HepG2 (cell line): ENCODE data around the gene ZNF444. TPM values are rescaled to one million over a fixed set of nuclear protein-coding genes. Genes with fewer than 3 reads are reported as not detected.

Experiments
- ATAC-seq: fragments of 200-7000 bp; cut with Tn5 transposase; 3 replicates; pipeline ENCODE4 v1.9.1; 2020; ENCODE audit warnings: mild to moderate bottlenecking, moderate library complexity
- BruUV-seq: library from RNA; stranded (reverse); fragments of 400-500 nt; replicated peaks from 2 replicates; lab custom pipeline; 2021; lab: Mats Ljungman, UMichigan
- CTCF ChIA-PET: fragments of 300-600 bp; formaldehyde crosslinking; extraction: SDS; loops from one replicate; lab custom pipeline; 2021; ENCODE audit warnings: low total read pairs, inconsistent platforms, low intra/inter-chr PET ratio; lab: Yijun Ruan, JAX
- POLR2A ChIA-PET: fragments of 350-600 bp; sonication (Branson Sonifier 250); formaldehyde crosslinking; loops from one replicate; lab custom pipeline; 2020; ENCODE audit warnings: antibody characterized with exemption, inconsistent platforms; lab: Yijun Ruan, JAX
- DNase-seq: peaks from one replicate; pipeline ENCODE4 v3.0.0-alpha.2; 2015; ENCODE audit warnings: low spot score
- FAIRE-seq: peaks from 3 replicates; lab custom pipeline; 2011; peaks lifted over from hg19 to GRCh38; lab: Jason Lieb, UNC
- H2AFZ ChIP-seq: one replicate; pipeline ENCODE4 v1.6.1; 2011; ENCODE audit warnings: low read length, inconsistent platforms
- H3K27ac ChIP-seq: fragments of 300-600 bp; 3 replicates; pipeline ENCODE4 v1.8.0; 2011; ENCODE audit warnings: mixed run types, mild to moderate bottlenecking, mixed read lengths, low read length, inconsistent platforms; ENCODE audit not compliant: insufficient read depth; ENCODE audit errors: extremely low read length
- H3K27me3 ChIP-seq, 2 experiments: fragments of 200-600 bp in 1 of 2; 2 replicates in 1 of 2; 3 replicates in 1 of 2; pipeline versions ENCODE4 v1.6.0 to v1.8.0; 2011; ENCODE audit warnings: low read length in 2 of 2, mild to moderate bottlenecking in 2 of 2, moderate library complexity in 2 of 2, inconsistent platforms in 1 of 2; ENCODE audit not compliant: insufficient read depth in 2 of 2, control insufficient read depth in 1 of 2
- H3K36me3 ChIP-seq, 2 experiments: fragments of 200-600 bp in 1 of 2; replicated peaks in 1 of 2; 2 replicates in 1 of 2; 3 replicates in 1 of 2; pipeline versions ENCODE4 v1.5.1 to v1.8.0; 2011; ENCODE audit warnings: low read length in 2 of 2, inconsistent platforms in 1 of 2; ENCODE audit not compliant: insufficient read depth in 2 of 2, control insufficient read depth in 1 of 2
- H3K4me1 ChIP-seq: 2 replicates; pipeline ENCODE4 v1.5.1; 2012; ENCODE audit warnings: low read length, inconsistent platforms; ENCODE audit not compliant: insufficient read depth
- H3K4me2 ChIP-seq: 2 replicates; pipeline ENCODE4 v1.6.0; 2011; ENCODE audit warnings: low read depth, low read length, inconsistent platforms
- H3K4me3 ChIP-seq, 3 experiments: fragments of 200-600 bp in 1 of 3; sonication (generic), shearing (Covaris generic) in 1 of 3; replicated peaks in 1 of 3; 2 replicates each; pipeline ENCODE4 v1.5.1; 2011 to 2016; ENCODE audit warnings: low read length in 3 of 3, inconsistent platforms in 2 of 3, low read depth in 2 of 3, mild to moderate bottlenecking in 2 of 3, control low read depth in 1 of 3, mixed read lengths in 1 of 3; ENCODE audit not compliant: insufficient read depth in 1 of 3
- H3K79me2 ChIP-seq: one replicate; pipeline ENCODE4 v1.6.1; 2011; ENCODE audit warnings: low read length, inconsistent platforms; ENCODE audit not compliant: insufficient read depth
- H3K9ac ChIP-seq: 2 replicates; pipeline ENCODE4 v1.6.0; 2011; ENCODE audit warnings: mild to moderate bottlenecking, low read depth, low read length, inconsistent platforms; ENCODE audit not compliant: insufficient read depth
- H3K9me3 ChIP-seq: 2 replicates; pipeline ENCODE4 v1.5.1; 2012; ENCODE audit warnings: mild to moderate bottlenecking, low read length
- H4K20me1 ChIP-seq: 2 replicates; pipeline ENCODE4 v1.6.0; 2011; ENCODE audit warnings: inconsistent platforms, mild to moderate bottlenecking, low read length, moderate library complexity; ENCODE audit not compliant: insufficient read depth
- AGO2 ChIP-seq: fragments of 200-400 bp; formaldehyde crosslinking; optimal IDR thresholded peaks from 2 replicates; pipeline ENCODE3; 2017; ENCODE audit warnings: mild to moderate bottlenecking, low read depth, low read length, moderate library complexity
- PAX8 ChIP-seq: sonication (generic); formaldehyde crosslinking; IDR thresholded peaks from 2 replicates; pipeline ENCODE4 v1.8.0; 2022; ENCODE audit warnings: mild to moderate bottlenecking, missing genetic modification reagents, borderline replicate concordance
- RBFOX2 ChIP-seq: fragments of 200-400 bp; formaldehyde crosslinking; IDR thresholded peaks from 2 replicates; pipeline ENCODE4 v1.6.1; 2017; ENCODE audit warnings: low read depth, mild to moderate bottlenecking, low read length
- WGBS: methylation state at CpG from one replicate; pipeline ENCODE4 v1.1.6; 2017; ENCODE audit warnings: low lambda C conversion rate; 5-methylcytosine and 5-hydroxymethylcytosine counted together
- in situ Hi-C: cut with HindIII; loops from 2 replicates; pipeline ENCODE4 v1.10.0; 2017; ENCODE audit warnings: low pct_unique_long_range_greater_than_20kb; ENCODE audit not compliant: extremely low pct_ligation_motif_present
- intact Hi-C: fragments of 100-400 bp; cut with micrococcal nuclease; formaldehyde crosslinking; loops from one replicate; pipeline ENCODE4 v1.10.0; 2022; ENCODE audit not compliant: unreplicated experiment
- polyA plus RNA-seq, 8 experiments: library from polyadenylated mRNA; depleted of rRNA in 3 of 8; stranded (reverse) in 7 of 8; unstranded in 1 of 8; fragments of >200 nt; fragmentation: Illumina TruSeq in 4 of 8; extraction: Trizol in 4 of 8; gene quantifications; 2 replicates each; pipeline versions ENCODE4 v1.2.1 to v1.2.3, GENCODE V29; 2011 to 2016; ENCODE audit warnings: low read depth in 4 of 8, missing spikeins in 1 of 8, mixed read lengths in 1 of 8; ENCODE audit not compliant: insufficient read depth in 1 of 8
- total RNA-seq, 5 experiments: library from RNA; depleted of rRNA; stranded (reverse); fragments of >200 nt; fragmentation: Illumina TruSeq; extraction: Trizol; gene quantifications; 2 replicates each; pipeline ENCODE4 v1.2.3, GENCODE V29; 2016; ENCODE audit warnings: low read depth in 1 of 5
- TF ChIP-seq, protein P1 (sequence below): sonication (generic); formaldehyde crosslinking; IDR thresholded peaks from 2 replicates; pipeline ENCODE4 v1.4.0; 2020; ENCODE audit warnings: missing genetic modification reagents

The ZNF444 gene
- total and polyA plus RNA-seq, 2 of the 13 experiments (the other 11 are each of a cell fraction or from before 2014, with no cell fraction given): 27.4 to 30.3 TPM

DNA sequence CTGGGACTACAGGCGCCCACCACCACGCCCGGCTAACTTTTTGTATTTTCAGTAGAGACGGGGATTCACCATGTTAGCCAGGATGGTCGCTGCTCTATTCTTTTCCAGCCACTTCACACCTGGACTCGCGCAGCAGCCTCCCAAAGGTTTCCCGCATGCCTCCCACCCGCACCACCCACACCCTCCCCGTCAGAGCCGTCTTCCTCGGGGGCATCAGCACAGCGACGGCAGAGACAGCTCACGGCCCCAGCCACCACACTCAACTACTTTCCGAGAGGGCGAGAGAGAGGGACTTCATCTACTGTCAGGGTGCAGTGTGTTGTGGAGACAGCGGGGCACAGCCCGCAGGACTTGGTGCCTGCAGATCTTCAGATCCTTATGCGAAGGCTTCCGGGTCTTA, 25.6 kb upstream of the ZNF444 start:
- no peak overlapping the region for H3K9ac ChIP-seq
- over 99% methylated on average over 20 of the region's 21 CpGs for WGBS
- H4K20me1 ChIP-seq: peaks cover 87% of the 10 kb centered on the region

GRCh38 chr19:56116606-56117005, 24.5 kb upstream of the ZNF444 start:
- BruUV-seq: no TSS peak
- DNase-seq (no peak), FAIRE-seq (no peak), ATAC-seq (no peak)
- peaks cover 76% of the 10 kb centered on the region for H4K20me1 ChIP-seq
- no peak overlapping the region for H2AFZ ChIP-seq
- H3K9ac ChIP-seq: no peak overlapping the region
- CTCF ChIA-PET: no interaction called here
- no peaks in the 10 kb centered on the region; a peak in 1 of 5 replicates for H3K27me3 ChIP-seq
- H3K36me3 ChIP-seq: peaks cover 8 to 16% of the 10 kb centered on the region in 2 experiments
- POLR2A ChIA-PET: interaction anchor here (1.6 kb wide), 1 partner anchor 26 kb away, joined by 5 read pairs; no protein-coding TSS in a partner anchor
- H3K4me3 ChIP-seq: no peak overlapping the region
- in situ Hi-C loops (no loop called here), intact Hi-C loops (no loop called here)
- no peaks in the 10 kb centered on the region for H3K9me3 ChIP-seq
- peaks cover 78% of the 10 kb centered on the region for H3K79me2 ChIP-seq
- H3K27ac ChIP-seq: no peak overlapping the region
- peaks cover 74% of the 10 kb centered on the region for H3K4me1 ChIP-seq
- TF ChIP-seq, protein P1, sequence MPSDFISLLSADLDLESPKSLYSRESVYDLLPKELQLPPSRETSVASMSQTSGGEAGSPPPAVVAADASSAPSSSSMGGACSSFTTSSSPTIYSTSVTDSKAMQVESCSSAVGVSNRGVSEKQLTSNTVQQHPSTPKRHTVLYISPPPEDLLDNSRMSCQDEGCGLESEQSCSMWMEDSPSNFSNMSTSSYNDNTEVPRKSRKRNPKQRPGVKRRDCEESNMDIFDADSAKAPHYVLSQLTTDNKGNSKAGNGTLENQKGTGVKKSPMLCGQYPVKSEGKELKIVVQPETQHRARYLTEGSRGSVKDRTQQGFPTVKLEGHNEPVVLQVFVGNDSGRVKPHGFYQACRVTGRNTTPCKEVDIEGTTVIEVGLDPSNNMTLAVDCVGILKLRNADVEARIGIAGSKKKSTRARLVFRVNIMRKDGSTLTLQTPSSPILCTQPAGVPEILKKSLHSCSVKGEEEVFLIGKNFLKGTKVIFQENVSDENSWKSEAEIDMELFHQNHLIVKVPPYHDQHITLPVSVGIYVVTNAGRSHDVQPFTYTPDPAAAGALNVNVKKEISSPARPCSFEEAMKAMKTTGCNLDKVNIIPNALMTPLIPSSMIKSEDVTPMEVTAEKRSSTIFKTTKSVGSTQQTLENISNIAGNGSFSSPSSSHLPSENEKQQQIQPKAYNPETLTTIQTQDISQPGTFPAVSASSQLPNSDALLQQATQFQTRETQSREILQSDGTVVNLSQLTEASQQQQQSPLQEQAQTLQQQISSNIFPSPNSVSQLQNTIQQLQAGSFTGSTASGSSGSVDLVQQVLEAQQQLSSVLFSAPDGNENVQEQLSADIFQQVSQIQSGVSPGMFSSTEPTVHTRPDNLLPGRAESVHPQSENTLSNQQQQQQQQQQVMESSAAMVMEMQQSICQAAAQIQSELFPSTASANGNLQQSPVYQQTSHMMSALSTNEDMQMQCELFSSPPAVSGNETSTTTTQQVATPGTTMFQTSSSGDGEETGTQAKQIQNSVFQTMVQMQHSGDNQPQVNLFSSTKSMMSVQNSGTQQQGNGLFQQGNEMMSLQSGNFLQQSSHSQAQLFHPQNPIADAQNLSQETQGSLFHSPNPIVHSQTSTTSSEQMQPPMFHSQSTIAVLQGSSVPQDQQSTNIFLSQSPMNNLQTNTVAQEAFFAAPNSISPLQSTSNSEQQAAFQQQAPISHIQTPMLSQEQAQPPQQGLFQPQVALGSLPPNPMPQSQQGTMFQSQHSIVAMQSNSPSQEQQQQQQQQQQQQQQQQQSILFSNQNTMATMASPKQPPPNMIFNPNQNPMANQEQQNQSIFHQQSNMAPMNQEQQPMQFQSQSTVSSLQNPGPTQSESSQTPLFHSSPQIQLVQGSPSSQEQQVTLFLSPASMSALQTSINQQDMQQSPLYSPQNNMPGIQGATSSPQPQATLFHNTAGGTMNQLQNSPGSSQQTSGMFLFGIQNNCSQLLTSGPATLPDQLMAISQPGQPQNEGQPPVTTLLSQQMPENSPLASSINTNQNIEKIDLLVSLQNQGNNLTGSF (CRISPR knock-in tag): no peak
- TF ChIP-seq RBFOX2: peak; percentile 15; the same call in 1 of the 2 replicates
- WGBS: 89% methylated on average over 5 of the region's 6 CpGs
- no peak overlapping the region for H3K4me2 ChIP-seq

More for the DNA sequence above, 25.6 kb upstream of the ZNF444 start:
- no TSS peak for BruUV-seq
- H3K27me3 ChIP-seq: no peaks in the 10 kb centered on the region; a peak in 1 of 5 replicates
- no peak overlapping the region for H3K4me2 ChIP-seq
- H3K27ac ChIP-seq: no peak overlapping the region
- H3K9me3 ChIP-seq: no peaks in the 10 kb centered on the region
- in situ Hi-C loops (no loop called here), intact Hi-C loops (no loop called here)
- no peak for DNase-seq
- peaks cover 8 to 16% of the 10 kb centered on the region in 2 experiments for H3K36me3 ChIP-seq
- ChIA-PET POLR2A (no interaction called here), CTCF (no interaction called here)
- TF ChIP-seq PAX8 (CRISPR knock-in tag) (no peak), AGO2 (peak; percentile 5)
- no peak for FAIRE-seq
- ATAC-seq: no peak
- H3K4me3 ChIP-seq: no peak overlapping the region
- H3K4me1 ChIP-seq: peaks cover 86% of the 10 kb centered on the region
- no peak overlapping the region for H2AFZ ChIP-seq
- peaks cover 87% of the 10 kb centered on the region for H3K79me2 ChIP-seq
